H1 (cell line): Measurements from ENCODE around the gene REC8. TPM values are rescaled to one million over a fixed set of nuclear protein-coding genes. Genes with fewer than 3 reads are reported as not detected.

Source experiments
- CHD7 ChIP-seq: fragments of 300-600 bp; sonication (generic); IDR thresholded peaks from 2 replicates; pipeline ENCODE4 v1.7.1; 2012; ENCODE audit warnings: low read length, moderate library complexity, mild to moderate bottlenecking, inconsistent platforms; ENCODE audit not compliant: insufficient replicate concordance
- HDAC6 ChIP-seq: IDR thresholded peaks from one replicate; pipeline ENCODE4 v1.7.1; 2012; ENCODE audit warnings: low read depth, mild to moderate bottlenecking, inconsistent platforms, low read length, moderate library complexity
- RAD21 ChIP-seq, 2 experiments: IDR thresholded peaks in 1 of 2; conservative IDR thresholded peaks in 1 of 2; 2 replicates each; pipeline ENCODE4 v1.6.1; 2011; ENCODE audit warnings: low read depth in 2 of 2, low read length in 2 of 2, improper control_type of control experiment in 1 of 2, inconsistent platforms in 1 of 2, mild to moderate bottlenecking in 1 of 2, moderate library complexity in 1 of 2
- SRF ChIP-seq: IDR thresholded peaks from 2 replicates; pipeline ENCODE4 v1.6.1; 2011; ENCODE audit warnings: mild to moderate bottlenecking, low read depth, low read length, moderate library complexity
- polyA plus RNA-seq, 7 experiments: library from polyadenylated mRNA; depleted of rRNA in 3 of 7; stranded (reverse) in 5 of 7; unstranded in 2 of 7; fragments of >200 nt in 5 of 7; fragments of 200-250 nt in 2 of 7; gene quantifications; 1 replicate in 5 of 7; 2 replicates in 1 of 7; 4 replicates in 1 of 7; pipeline versions ENCODE4 v1.2.1 to v1.2.3, GENCODE V29; 2011 to 2013; ENCODE audit warnings: missing spikeins in 2 of 7, mixed read lengths in 2 of 7
- total RNA-seq: library from RNA; stranded (reverse); fragmentation: NEBNext Ultra II Directional; extraction: Animal tissue kit (Norgen Biotek cat#: 25700); gene quantifications from 2 replicates; pipeline ENCODE4 v1.2.1, GENCODE V29; 2021
- TF ChIP-seq, protein P1 (sequence below): IDR thresholded peaks from 2 replicates; pipeline ENCODE4 v1.6.1; 2012; ENCODE audit warnings: low read length, inconsistent platforms

The REC8 gene
- total and polyA plus RNA-seq, 2 of the 8 experiments (the other 6 are each of a cell fraction or from before 2014, with no cell fraction given) = 9.8 to 28.5 TPM

GRCh38 chr14:24156840-24157239, 15.0 kb upstream of the REC8 start (continued):
- TF ChIP-seq CHD7 (no peak), RAD21 (IDR thresholded peaks at IDR 0.05 in 1 of 2, conservative IDR thresholded peaks at IDR 0.05 in 1 of 2; ENCODE audit: low read depth in 2 of 2, low read length in 2 of 2) (no peak), SRF (no peak), HDAC6 (no peak)
- TF ChIP-seq, protein P1, sequence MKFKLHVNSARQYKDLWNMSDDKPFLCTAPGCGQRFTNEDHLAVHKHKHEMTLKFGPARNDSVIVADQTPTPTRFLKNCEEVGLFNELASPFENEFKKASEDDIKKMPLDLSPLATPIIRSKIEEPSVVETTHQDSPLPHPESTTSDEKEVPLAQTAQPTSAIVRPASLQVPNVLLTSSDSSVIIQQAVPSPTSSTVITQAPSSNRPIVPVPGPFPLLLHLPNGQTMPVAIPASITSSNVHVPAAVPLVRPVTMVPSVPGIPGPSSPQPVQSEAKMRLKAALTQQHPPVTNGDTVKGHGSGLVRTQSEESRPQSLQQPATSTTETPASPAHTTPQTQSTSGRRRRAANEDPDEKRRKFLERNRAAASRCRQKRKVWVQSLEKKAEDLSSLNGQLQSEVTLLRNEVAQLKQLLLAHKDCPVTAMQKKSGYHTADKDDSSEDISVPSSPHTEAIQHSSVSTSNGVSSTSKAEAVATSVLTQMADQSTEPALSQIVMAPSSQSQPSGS = no peak
